Gastroesophageal sphincter (tissue), 4 donors: ENCODE data around the gene SLC15A3. TPM values are rescaled to one million over a fixed set of nuclear protein-coding genes. Genes with fewer than 3 reads are reported as not detected.
"Not testable (repeated sequence)": the region's sequence is repeated elsewhere in the genome, so short reads cannot be mapped to it uniquely, and the experiment has no call there.

ENCODE experiments used
- ATAC-seq: fragments of 150-250 bp; one replicate; pipeline ENCODE4 v1.9.1; 2016; ENCODE audit warnings: mild to moderate bottlenecking, moderate library complexity
- H3K27ac ChIP-seq, 4 donors: fragments of 200-600 bp; sonication (generic) in 3 of 4; 1 replicate in 3 of 4; 2 replicates in 1 of 4; pipeline ENCODE4 v1.5.1; 2016 to 2019
- H3K27me3 ChIP-seq: fragments of 200-600 bp; sonication (generic); one replicate; pipeline ENCODE4 v1.5.1; 2019
- H3K36me3 ChIP-seq, 2 donors: fragments of 200-600 bp; sonication (generic); one replicate each; pipeline ENCODE4 v1.5.1; 2019; ENCODE audit warnings: control low read depth in 1 of 2
- H3K4me1 ChIP-seq, 3 donors: fragments of 200-600 bp; sonication (generic); 1 replicate in 2 of 3; 2 replicates in 1 of 3; pipeline ENCODE4 v1.5.1; 2016 to 2019; ENCODE audit warnings: control low read depth in 2 of 3
- H3K4me3 ChIP-seq, 2 donors: fragments of 200-600 bp; sonication (generic); one replicate each; pipeline ENCODE4 v1.5.1; 2019; ENCODE audit warnings: mild to moderate bottlenecking in 1 of 2, moderate library complexity in 1 of 2
- H3K9me3 ChIP-seq, 3 donors: fragments of 200-600 bp; sonication (generic); one replicate each; pipeline ENCODE4 v1.5.1; 2017 to 2019; ENCODE audit warnings: control low read depth in 2 of 3
- EP300 ChIP-seq: sonication (generic); formaldehyde crosslinking; IDR thresholded peaks from one replicate; pipeline ENCODE4 v1.6.1; 2017; ENCODE audit warnings: antibody characterized with exemption, mild to moderate bottlenecking
- POLR2A ChIP-seq, 2 donors: fragments of 450-650 bp; IDR thresholded peaks; one replicate each; pipeline ENCODE4 v1.6.1; 2017; ENCODE audit warnings: antibody characterized with exemption in 2 of 2, mild to moderate bottlenecking in 2 of 2, moderate library complexity in 1 of 2
- POLR2AphosphoS5 ChIP-seq: sonication (generic); formaldehyde crosslinking; IDR thresholded peaks from one replicate; pipeline ENCODE4 v1.6.1; 2017; ENCODE audit warnings: antibody characterized with exemption
- WGBS, 2 donors: methylation state at CpG; one replicate each; pipeline ENCODE4 v1.1.5; 2018; ENCODE audit warnings: low coverage in 1 of 2; 5-methylcytosine and 5-hydroxymethylcytosine counted together
- total RNA-seq, 4 donors: library from RNA; depleted of rRNA; stranded (reverse); fragments of >200 nt; gene quantifications; one replicate each; pipeline ENCODE4 v1.1.0, GENCODE V29; 2016
- TF ChIP-seq, protein P1 (sequence below), 4 experiments: fragments of 200-600 bp in 2 of 4; fragments of 450-650 bp in 2 of 4; sonication (generic) in 1 of 4; IDR thresholded peaks; one replicate each; pipeline ENCODE4 v1.5.1; 2017 to 2019; ENCODE audit warnings: antibody characterized with exemption in 4 of 4, mild to moderate bottlenecking in 2 of 4, moderate library complexity in 2 of 4

SLC15A3 gene
- total RNA-seq, 4 donors from 2014 or later: 16.7 to 48.4 (median 19.5) TPM

DNA sequence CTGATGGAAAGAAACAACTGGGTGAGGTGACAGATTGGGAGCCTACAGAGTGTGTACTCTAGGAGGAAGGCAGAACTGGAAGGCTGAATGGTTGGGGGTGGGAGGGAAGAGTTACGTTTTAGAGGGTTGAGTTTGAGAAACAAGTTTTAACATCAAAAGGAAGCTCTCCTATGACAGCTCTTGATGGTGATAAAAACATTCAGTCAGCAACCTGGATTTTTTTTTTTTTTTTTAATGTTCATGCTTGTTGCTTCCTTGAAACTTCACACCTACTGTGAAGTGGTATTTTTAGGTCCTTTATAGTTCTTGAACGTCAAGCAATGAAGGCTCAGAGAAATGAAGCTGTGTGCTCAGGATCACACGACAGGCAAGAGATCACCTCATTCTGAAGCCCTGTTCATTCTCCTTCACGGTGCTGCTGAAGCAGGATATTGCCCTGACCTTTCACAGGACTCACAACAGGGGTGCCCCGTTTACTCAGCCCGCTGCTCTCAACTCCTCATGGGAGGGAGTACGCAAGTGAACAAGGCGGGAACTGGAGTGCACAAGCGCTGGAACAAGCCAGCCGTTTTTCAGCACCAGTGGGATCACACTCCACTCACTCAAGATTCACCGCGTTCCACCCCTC lies 39.6 kb downstream of the SLC15A3 start:
- Histone ChIP-seq H3K4me1 (peaks cover 0 to 41% (median 16%) of the 10 kb centered on the region in 3 donors), H3K27me3 (no peaks in the 10 kb centered on the region), H3K36me3 (no peaks in the 10 kb centered on the region), H3K27ac (peak overlapping the region in 2 of 4 donors; percentile 97), H3K9me3 (no peaks in the 10 kb centered on the region), H3K4me3 (no peak overlapping the region)
- ATAC-seq: no peak
- TF ChIP-seq POLR2AphosphoS5 (no peak), POLR2A (IDR thresholded peaks at IDR 0.05) (no peak), EP300 (no peak)
- TF ChIP-seq, protein P1, sequence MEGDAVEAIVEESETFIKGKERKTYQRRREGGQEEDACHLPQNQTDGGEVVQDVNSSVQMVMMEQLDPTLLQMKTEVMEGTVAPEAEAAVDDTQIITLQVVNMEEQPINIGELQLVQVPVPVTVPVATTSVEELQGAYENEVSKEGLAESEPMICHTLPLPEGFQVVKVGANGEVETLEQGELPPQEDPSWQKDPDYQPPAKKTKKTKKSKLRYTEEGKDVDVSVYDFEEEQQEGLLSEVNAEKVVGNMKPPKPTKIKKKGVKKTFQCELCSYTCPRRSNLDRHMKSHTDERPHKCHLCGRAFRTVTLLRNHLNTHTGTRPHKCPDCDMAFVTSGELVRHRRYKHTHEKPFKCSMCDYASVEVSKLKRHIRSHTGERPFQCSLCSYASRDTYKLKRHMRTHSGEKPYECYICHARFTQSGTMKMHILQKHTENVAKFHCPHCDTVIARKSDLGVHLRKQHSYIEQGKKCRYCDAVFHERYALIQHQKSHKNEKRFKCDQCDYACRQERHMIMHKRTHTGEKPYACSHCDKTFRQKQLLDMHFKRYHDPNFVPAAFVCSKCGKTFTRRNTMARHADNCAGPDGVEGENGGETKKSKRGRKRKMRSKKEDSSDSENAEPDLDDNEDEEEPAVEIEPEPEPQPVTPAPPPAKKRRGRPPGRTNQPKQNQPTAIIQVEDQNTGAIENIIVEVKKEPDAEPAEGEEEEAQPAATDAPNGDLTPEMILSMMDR (IDR thresholded peaks at IDR 0.05): no peak
- 58 to 69% methylated on average over 4 to 9 of the region's 12 CpGs for WGBS, 2 donors

DNA sequence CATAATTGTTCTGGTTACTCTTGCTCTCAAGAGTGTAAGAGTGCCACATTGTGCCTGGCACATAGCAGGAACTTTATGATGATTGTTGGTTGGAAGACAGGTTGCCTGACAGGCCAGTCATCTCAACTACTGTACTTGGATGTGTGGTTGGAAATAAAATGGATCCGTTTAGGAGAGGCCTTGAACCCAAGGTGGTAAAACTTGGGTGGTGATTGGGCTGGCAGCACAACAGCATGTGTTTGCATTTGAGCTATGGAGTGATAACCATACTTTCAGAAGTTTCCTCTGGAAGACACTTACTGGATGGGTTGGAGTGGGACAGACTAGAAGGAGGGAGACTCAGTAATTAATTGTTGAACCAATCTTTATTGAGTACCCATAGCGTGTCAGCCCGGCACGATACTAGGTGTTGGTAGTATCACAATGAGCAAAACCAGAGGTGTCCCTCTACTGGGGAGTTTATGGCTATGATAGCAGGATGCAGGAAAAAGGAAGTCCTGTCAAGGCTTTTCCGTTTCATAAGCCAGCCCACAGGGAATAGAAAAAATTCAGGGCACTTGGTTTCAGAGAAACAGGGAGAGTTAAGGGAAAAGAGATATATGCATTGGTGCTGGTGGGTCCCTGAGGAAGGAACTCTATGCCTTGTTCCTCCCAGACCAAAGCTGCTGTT lies 41.1 kb downstream of the SLC15A3 start:
- ATAC-seq: no peak
- 51 to 76% methylated on average over 2 to 5 of the region's 5 CpGs for WGBS, 2 donors
- H3K27ac ChIP-seq: no peak overlapping the region
- H3K4me3 ChIP-seq: no peak overlapping the region
- TF ChIP-seq EP300 (no peak), POLR2AphosphoS5 (no peak), POLR2A (IDR thresholded peaks at IDR 0.05) (no peak)
- TF ChIP-seq, protein P1 (IDR thresholded peaks at IDR 0.05): no peak
- no peaks in the 10 kb centered on the region for H3K27me3 ChIP-seq
- H3K4me1 ChIP-seq: peaks cover 0 to 34% (median 9%) of the 10 kb centered on the region in 3 donors
- no peaks in the 10 kb centered on the region for H3K9me3 ChIP-seq
- no peaks in the 10 kb centered on the region for H3K36me3 ChIP-seq

DNA sequence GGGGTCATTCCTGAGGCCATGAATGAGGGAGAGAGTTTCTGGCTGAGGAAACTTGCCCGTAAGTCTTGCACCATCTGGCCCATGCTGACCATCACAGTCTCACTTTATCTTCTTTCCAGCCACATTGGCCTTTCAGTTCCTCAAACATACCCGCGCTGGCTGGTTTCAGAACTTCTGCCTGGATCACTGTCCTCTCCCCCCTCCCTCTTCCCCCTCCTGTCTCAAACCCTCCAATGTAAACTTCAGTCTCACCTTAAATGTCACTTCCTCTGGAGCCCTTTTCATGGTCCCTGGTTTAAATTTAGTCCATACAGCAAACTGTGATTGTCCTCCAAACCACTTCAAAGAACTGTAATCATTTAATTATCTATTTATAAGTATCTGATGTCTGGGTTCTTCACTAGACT lies 41.7 kb downstream of the SLC15A3 start:
- ATAC-seq: no peak
- WGBS, 2 donors: 67 to 69% methylated on average over 3 of the region's 3 CpGs

DNA sequence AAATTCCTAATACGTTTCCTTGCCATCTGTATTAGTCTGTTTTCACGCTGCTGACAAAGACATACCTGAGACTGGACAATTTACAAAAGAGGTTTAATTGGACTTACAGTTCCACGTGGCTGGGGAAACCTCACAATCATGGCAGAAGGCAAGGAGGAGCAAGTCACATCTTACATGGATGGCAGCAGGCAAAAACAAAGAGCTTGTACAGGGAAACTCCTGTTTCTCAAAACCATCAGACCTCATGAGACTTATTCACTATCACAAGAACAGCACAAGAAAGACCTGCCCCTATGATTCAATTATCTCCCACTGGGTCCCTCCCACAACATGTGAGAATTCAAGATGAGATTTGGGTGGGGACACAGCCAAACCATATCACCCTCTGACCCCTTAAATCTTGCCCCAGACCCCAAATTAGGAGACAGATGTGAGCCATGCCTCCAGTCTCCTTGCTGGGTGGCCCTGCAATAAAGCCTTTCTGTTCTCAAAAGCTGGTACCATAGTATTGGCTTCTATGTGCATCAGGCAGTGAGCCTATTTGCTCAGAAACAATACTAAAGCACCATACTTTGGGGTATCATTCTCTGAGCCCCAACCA lies 42.2 kb downstream of the SLC15A3 start:
- H3K9me3 ChIP-seq, H3K27ac ChIP-seq, H3K4me3 ChIP-seq, ATAC-seq, H3K27me3 ChIP-seq, H3K36me3 ChIP-seq: not testable (repeated sequence)
- peaks cover 3 to 34% (median 9%) of the 10 kb centered on the region in 3 donors for H3K4me1 ChIP-seq
- WGBS, 2 donors: 47 to 54% methylated on average over 2 of the region's 3 CpGs

More for the DNA sequence above, 41.7 kb downstream of the SLC15A3 start:
- Histone ChIP-seq H3K4me3 (no peak overlapping the region), H3K27ac (no peak overlapping the region), H3K27me3 (no peaks in the 10 kb centered on the region), H3K9me3 (no peaks in the 10 kb centered on the region), H3K4me1 (peaks cover 0 to 34% (median 4%) of the 10 kb centered on the region in 3 donors), H3K36me3 (no peaks in the 10 kb centered on the region)
- TF ChIP-seq POLR2AphosphoS5: no peak
- TF ChIP-seq POLR2A (IDR thresholded peaks at IDR 0.05): no peak
- TF ChIP-seq EP300: no peak
- TF ChIP-seq, protein P1 (IDR thresholded peaks at IDR 0.05): no peak

DNA sequence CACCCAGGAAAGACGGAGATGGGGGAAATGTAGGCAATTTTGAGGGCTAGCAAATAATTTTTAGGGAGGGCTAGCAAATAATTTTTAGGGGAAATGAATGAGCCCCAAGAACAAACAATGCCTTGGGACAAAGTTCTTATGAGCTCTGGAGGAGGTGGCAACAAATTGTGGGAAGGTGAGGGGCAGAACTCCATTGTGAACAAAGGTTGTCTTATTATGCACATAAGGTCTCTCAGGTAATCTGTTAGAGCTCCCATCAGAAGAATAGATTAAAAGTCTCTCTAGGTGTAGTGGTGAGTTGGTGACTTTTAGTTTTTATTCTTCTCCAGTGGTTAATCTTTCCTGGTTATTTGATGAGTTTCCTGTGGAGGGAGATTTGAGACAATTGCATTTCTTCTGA lies 43.2 kb downstream of the SLC15A3 start:
- Histone ChIP-seq H3K27me3 (no peaks in the 10 kb centered on the region), H3K9me3 (no peaks in the 10 kb centered on the region), H3K27ac (no peak overlapping the region), H3K4me1 (peaks cover 3 to 42% (median 14%) of the 10 kb centered on the region in 3 donors), H3K36me3 (no peaks in the 10 kb centered on the region), H3K4me3 (no peak overlapping the region)
- ATAC-seq: no peak
- 45 to 73% methylated on average over 1 of the region's 1 CpG for WGBS, 2 donors
- no peak for TF ChIP-seq POLR2A (IDR thresholded peaks at IDR 0.05)
- no peak for TF ChIP-seq POLR2AphosphoS5
- TF ChIP-seq EP300: no peak
- TF ChIP-seq, protein P1 (IDR thresholded peaks at IDR 0.05): no peak
